Measurements from ENCODE around the gene TBC1D10A.

The TBC1D10A gene

GRCh38 chr22:30245985-30246813, 80.5 kb downstream of the TBC1D10A start, which contains the start of gene LIF:
Gene LIF, minus strand, starts transcription at chr22:30246759. Its CDS starts 64 bp downstream, at chr22:30246695.
- DNase-seq (ENCODE audit: low spot score): peak; percentile 33

GRCh38 chr22:30245181-30245984, 81.4 kb downstream of the TBC1D10A start:
- DNase-seq (ENCODE audit: low spot score): no peak

GRCh38 chr22:30244641-30245040, 82.1 kb downstream of the TBC1D10A start:
- no peak for DNase-seq (ENCODE audit: low spot score)

GRCh38 chr22:30244066-30244465, 82.7 kb downstream of the TBC1D10A start:
- DNase-seq (ENCODE audit: low spot score): no peak

GRCh38 chr22:30243661-30244060, 83.1 kb downstream of the TBC1D10A start:
- no peak for DNase-seq (ENCODE audit: low spot score)
